Measurements from ENCODE around the gene PCED1A. TPM values are rescaled to one million over a fixed set of nuclear protein-coding genes. Genes with fewer than 3 reads are reported as not detected.

Gene PCED1A
- total and polyA plus RNA-seq, 2 of the 13 experiments (the other 11 are each of a cell fraction or from before 2014, with no cell fraction given), result 40.1 to 84.2 TPM

- TF ChIP-seq SMC3 (IDR thresholded peaks at IDR 0.05; ENCODE audit: low read length), result no peak
- TF ChIP-seq ATF3 (CRISPR knock-in tag; IDR thresholded peaks at IDR 0.05), result peak; percentile 63
- TF ChIP-seq SCMH1 (CRISPR knock-in tag; IDR thresholded peaks at IDR 0.05; ENCODE audit: borderline replicate concordance), result no peak
- no peak for TF ChIP-seq RARG (CRISPR knock-in tag; IDR thresholded peaks at IDR 0.05; ENCODE audit: low read depth)
- TF ChIP-seq PRMT3 (CRISPR knock-in tag; IDR thresholded peaks at IDR 0.05; ENCODE audit: borderline replicate concordance, low read depth), result 0 out of 2 replicates have a peak, but pooled peaks have one; percentile 26
- TF ChIP-seq ZNF138 (CRISPR knock-in tag; IDR thresholded peaks at IDR 0.05; ENCODE audit: low read depth), result peak; percentile 93
- no peak for TF ChIP-seq ZKSCAN8 (CRISPR knock-in tag; IDR thresholded peaks at IDR 0.05; ENCODE audit: borderline replicate concordance)
- TF ChIP-seq SMARCE1 (IDR thresholded peaks at IDR 0.05; ENCODE audit: borderline replicate concordance), result no peak
- peak; percentile 19 for TF ChIP-seq ZEB1 (IDR thresholded peaks at IDR 0.05; ENCODE audit: insufficient replicate concordance, low read depth)
- peak; percentile 92; the same call in 1 of the 2 replicates for TF ChIP-seq ZNF333 (CRISPR knock-in tag; IDR thresholded peaks at IDR 0.05; ENCODE audit: borderline replicate concordance)
- peak; percentile 99 for TF ChIP-seq ARID2 (CRISPR knock-in tag; IDR thresholded peaks at IDR 0.05; ENCODE audit: borderline replicate concordance)
- peak; percentile 92 for TF ChIP-seq ZNF503 (CRISPR knock-in tag; IDR thresholded peaks at IDR 0.05)
- TF ChIP-seq ZNF513 (CRISPR knock-in tag; conservative IDR thresholded peaks at IDR 0.05), result no peak; the same call in 1 of the 2 replicates
- TF ChIP-seq MNT (IDR thresholded peaks at IDR 0.05), result peak; percentile 61
- TF ChIP-seq GFI1 (CRISPR knock-in tag; IDR thresholded peaks at IDR 0.05; ENCODE audit: borderline replicate concordance), result peak; percentile 53; the same call in 1 of the 2 replicates
- TF ChIP-seq ZNF225 (CRISPR knock-in tag; IDR thresholded peaks at IDR 0.05), result peak; percentile 98
- peak; percentile 46; the same call in 1 of the 2 replicates for TF ChIP-seq SIN3B (IDR thresholded peaks at IDR 0.05; ENCODE audit: low read length)
- peak; percentile 58; the same call in 1 of the 2 replicates for TF ChIP-seq SNAPC5 (CRISPR knock-in tag; IDR thresholded peaks at IDR 0.05; ENCODE audit: borderline replicate concordance)
- peak; percentile 100 for TF ChIP-seq BRD4 (CRISPR knock-in tag; IDR thresholded peaks at IDR 0.05)
- TF ChIP-seq PAF1 (CRISPR knock-in tag; IDR thresholded peaks at IDR 0.05), result no peak
- TF ChIP-seq ZNF562 (CRISPR knock-in tag; IDR thresholded peaks at IDR 0.05; ENCODE audit: borderline replicate concordance), result peak; percentile 42; the same call in 1 of the 2 replicates
- no peak for TF ChIP-seq FLYWCH1 (CRISPR knock-in tag; IDR thresholded peaks at IDR 0.05)
- peak; percentile 37; the same call in 1 of the 2 replicates for TF ChIP-seq CHD4 (IDR thresholded peaks at IDR 0.05; ENCODE audit: borderline replicate concordance, low read length)
- TF ChIP-seq CBX1 (IDR thresholded peaks at IDR 0.05; ENCODE audit: low read depth), result peak; percentile 90
Measured at GRCh38 chr20:2840138-2840966, at the start of gene PCED1A, which contains the start of gene VPS16 (continued).

All from HepG2 (cell line).